A549 (cell line): ENCODE results near the gene BICC1. TPM values are rescaled to one million over a fixed set of nuclear protein-coding genes. Genes with fewer than 3 reads are reported as not detected.

Source experiments
- ATAC-seq, 2 experiments: fragments of 200-7000 bp in 1 of 2; fragments of >200 bp in 1 of 2; cut with Nextera tagmentation in 1 of 2; cut with Tn5 transposase in 1 of 2; 3 replicates each; pipeline versions ENCODE4 v1.8.0 to v1.9.1; 2018 to 2020; ENCODE audit warnings: mild to moderate bottlenecking in 1 of 2, moderate library complexity in 1 of 2
- CTCF ChIA-PET: fragments of 300-600 bp; sonication (Branson Sonifier 250); formaldehyde crosslinking; extraction: SDS; loops from one replicate; lab custom pipeline; 2021; ENCODE audit warnings: antibody characterized with exemption, inconsistent platforms; lab: Yijun Ruan, JAX
- POLR2A ChIA-PET: fragments of 350-600 bp; formaldehyde crosslinking; extraction: SDS; loops from one replicate; lab custom pipeline; 2021; ENCODE audit warnings: antibody characterized with exemption, inconsistent platforms; lab: Yijun Ruan, JAX
- DNase-seq, 2 experiments: peaks; one replicate each; pipeline versions ENCODE4 v3.0.0 to v3.0.0-alpha.2; 2011 to 2016; ENCODE audit warnings: low read depth in 1 of 2, low spot score in 1 of 2
- FAIRE-seq: peaks from 2 replicates; lab custom pipeline; 2011; peaks lifted over from hg19 to GRCh38; lab: Jason Lieb, UNC
- H3K27ac ChIP-seq, 2 experiments: fragments of >200 bp; sonication (Bioruptor Twin); formaldehyde crosslinking; 3 replicates each; pipeline ENCODE4 v1.5.1; 2016 to 2017
- H3K4me1 ChIP-seq: fragments of >200 bp; sonication (Bioruptor Twin); formaldehyde crosslinking; 3 replicates; pipeline ENCODE4 v1.6.1; 2016
- H3K4me2 ChIP-seq: fragments of >200 bp; sonication (Bioruptor Twin); formaldehyde crosslinking; 3 replicates; pipeline ENCODE4 v1.6.1; 2016
- H3K4me3 ChIP-seq: fragments of >200 bp; sonication (Bioruptor Twin); formaldehyde crosslinking; 3 replicates; pipeline ENCODE4 v1.5.1; 2016
- H3K9me3 ChIP-seq: fragments of >200 bp; sonication (Bioruptor Twin); formaldehyde crosslinking; 3 replicates; pipeline ENCODE4 v1.6.1; 2016
- CBX2 ChIP-seq: fragments of 200-600 bp; sonication (generic); IDR thresholded peaks from 2 replicates; pipeline ENCODE4 v1.6.1; 2016; ENCODE audit warnings: low read depth, mild to moderate bottlenecking, borderline replicate concordance
- CBX8 ChIP-seq: fragments of 200-600 bp; sonication (generic); IDR thresholded peaks from 2 replicates; pipeline ENCODE4 v1.6.1; 2016
- CEBPB ChIP-seq, 2 experiments: fragments of >200 bp in 1 of 2; sonication (Bioruptor Twin) in 1 of 2; formaldehyde crosslinking in 1 of 2; IDR thresholded peaks; 2 replicates each; pipeline ENCODE4 v1.6.1; 2012 to 2016
- CHD2 ChIP-seq: fragments of 150-350 bp; IDR thresholded peaks from 2 replicates; pipeline ENCODE4 v1.6.1; 2014; ENCODE audit warnings: low read length; ENCODE audit not compliant: partially characterized antibody
- CTCF ChIP-seq: fragments of >200 bp; sonication (Bioruptor Twin); formaldehyde crosslinking; IDR thresholded peaks from 3 replicates; pipeline ENCODE4 v1.5.1; 2016
- E2F6 ChIP-seq: IDR thresholded peaks from 2 replicates; pipeline ENCODE4 v1.6.1; 2012; ENCODE audit warnings: low read depth, borderline replicate concordance
- EHF ChIP-seq: fragments of 250-450 bp; sonication (Bioruptor Pico); IDR thresholded peaks from 2 replicates; pipeline ENCODE4 v1.5.0; 2020; ENCODE audit warnings: mild to moderate bottlenecking
- EP300 ChIP-seq, 2 experiments: fragments of >200 bp; sonication (Bioruptor Twin); formaldehyde crosslinking; IDR thresholded peaks; 2 replicates in 1 of 2; 3 replicates in 1 of 2; pipeline ENCODE4 v1.6.1; 2016 to 2017
- ESRRA ChIP-seq: fragments of 150-350 bp; IDR thresholded peaks from 2 replicates; pipeline ENCODE4 v1.6.1; 2014; ENCODE audit warnings: mild to moderate bottlenecking, low read length, borderline replicate concordance
- FOSB ChIP-seq: fragments of 250-450 bp; sonication (Bioruptor Pico); IDR thresholded peaks from 2 replicates; pipeline ENCODE4 v1.5.0; 2020; ENCODE audit warnings: mild to moderate bottlenecking, moderate library complexity
- FOXS1 ChIP-seq: fragments of 250-450 bp; sonication (Bioruptor Pico); IDR thresholded peaks from 2 replicates; pipeline ENCODE4 v1.5.0; 2020; ENCODE audit warnings: mild to moderate bottlenecking, moderate library complexity
- GATA3 ChIP-seq: IDR thresholded peaks from 2 replicates; pipeline ENCODE4 v1.6.1; 2012; ENCODE audit warnings: borderline replicate concordance
- HDAC2 ChIP-seq: fragments of 200-600 bp; sonication (generic); IDR thresholded peaks from 2 replicates; pipeline ENCODE4 v1.6.1; 2016
- HOXA7 ChIP-seq: fragments of 250-450 bp; sonication (Bioruptor Pico); IDR thresholded peaks from 2 replicates; pipeline ENCODE4 v1.5.0; 2020; ENCODE audit warnings: mild to moderate bottlenecking, moderate library complexity
- HOXB13 ChIP-seq: fragments of 250-450 bp; sonication (Bioruptor Pico); IDR thresholded peaks from 2 replicates; pipeline ENCODE4 v1.5.0; 2020; ENCODE audit warnings: low read depth, mild to moderate bottlenecking, moderate library complexity
- HOXB5 ChIP-seq: fragments of 250-450 bp; sonication (Bioruptor Pico); IDR thresholded peaks from 2 replicates; pipeline ENCODE4 v1.5.0; 2020; ENCODE audit warnings: mild to moderate bottlenecking, moderate library complexity
- KDM1A ChIP-seq: fragments of 200-600 bp; sonication (generic); IDR thresholded peaks from 2 replicates; pipeline ENCODE4 v1.6.1; 2016; ENCODE audit warnings: low read depth, mild to moderate bottlenecking
- KDM5A ChIP-seq: fragments of 200-600 bp; sonication (generic); IDR thresholded peaks from 2 replicates; pipeline ENCODE4 v1.6.1; 2016; ENCODE audit warnings: antibody characterized with exemption, mild to moderate bottlenecking
- MAX ChIP-seq: IDR thresholded peaks from 2 replicates; pipeline ENCODE4 v1.6.1; 2012
- NFE2L2 ChIP-seq: fragments of 150-350 bp; conservative IDR thresholded peaks from 2 replicates; pipeline ENCODE4 v1.6.1; 2014; ENCODE audit warnings: low read length
- NPAS2 ChIP-seq: fragments of 250-450 bp; sonication (Bioruptor Pico); IDR thresholded peaks from 2 replicates; pipeline ENCODE4 v1.8.0; 2022; ENCODE audit warnings: mild to moderate bottlenecking, moderate library complexity, borderline replicate concordance
- NR3C1 ChIP-seq: fragments of >200 bp; sonication (Bioruptor Twin); formaldehyde crosslinking; IDR thresholded peaks from 3 replicates; pipeline ENCODE4 v1.6.1; 2017
- RARB ChIP-seq: fragments of 250-450 bp; sonication (Bioruptor Pico); IDR thresholded peaks from 2 replicates; pipeline ENCODE4 v1.8.0; 2021; ENCODE audit warnings: mild to moderate bottlenecking, moderate library complexity
- RFX5 ChIP-seq: fragments of 450-650 bp; IDR thresholded peaks from 2 replicates; pipeline ENCODE4 v1.7.1; 2014; ENCODE audit warnings: antibody characterized with exemption, mild to moderate bottlenecking, moderate library complexity
- SREBF2 ChIP-seq: fragments of 450-650 bp; IDR thresholded peaks from 2 replicates; pipeline ENCODE4 v1.6.1; 2014; ENCODE audit warnings: mild to moderate bottlenecking, moderate library complexity
- TFCP2L1 ChIP-seq: fragments of 250-450 bp; sonication (Bioruptor Pico); IDR thresholded peaks from 2 replicates; pipeline ENCODE4 v1.5.0; 2021; ENCODE audit warnings: mild to moderate bottlenecking
- ZFP36 ChIP-seq: fragments of 450-650 bp; IDR thresholded peaks from 2 replicates; pipeline ENCODE4 v1.6.1; 2014; ENCODE audit warnings: borderline replicate concordance; ENCODE audit not compliant: partially characterized antibody
- ZNF302 ChIP-seq: fragments of 250-450 bp; sonication (Bioruptor Pico); IDR thresholded peaks from 2 replicates; pipeline ENCODE4 v1.9.0; 2021; ENCODE audit warnings: inconsistent platforms, mild to moderate bottlenecking, moderate library complexity
- ZSCAN20 ChIP-seq: fragments of 250-450 bp; sonication (Bioruptor Pico); IDR thresholded peaks from 2 replicates; pipeline ENCODE4 v1.8.0; 2022; ENCODE audit warnings: mild to moderate bottlenecking, moderate library complexity
- WGBS: methylation state at CpG from one replicate; pipeline ENCODE4 v1.1.6; 2017; ENCODE audit errors: missing lambda C conversion rate; 5-methylcytosine and 5-hydroxymethylcytosine counted together
- polyA plus RNA-seq, 4 experiments: library from polyadenylated mRNA; depleted of rRNA in 3 of 4; stranded (reverse); fragments of >200 nt; fragmentation: RNase III in 1 of 4; extraction: RNeasy Plus Mini Kit Qiagen cat#74134 plus additional on column Dnase treatment in 1 of 4; gene quantifications; 2 replicates in 3 of 4; 3 replicates in 1 of 4; pipeline ENCODE4 v1.2.3, GENCODE V29; 2011 to 2017
- TF ChIP-seq, protein P1 (sequence below): IDR thresholded peaks from 2 replicates; pipeline ENCODE4 v1.6.1; 2012

The BICC1 gene
- polyA plus RNA-seq, 2 of the 4 experiments (the other 2 are of a cell fraction): 36.9 to 56.8 TPM

DNA sequence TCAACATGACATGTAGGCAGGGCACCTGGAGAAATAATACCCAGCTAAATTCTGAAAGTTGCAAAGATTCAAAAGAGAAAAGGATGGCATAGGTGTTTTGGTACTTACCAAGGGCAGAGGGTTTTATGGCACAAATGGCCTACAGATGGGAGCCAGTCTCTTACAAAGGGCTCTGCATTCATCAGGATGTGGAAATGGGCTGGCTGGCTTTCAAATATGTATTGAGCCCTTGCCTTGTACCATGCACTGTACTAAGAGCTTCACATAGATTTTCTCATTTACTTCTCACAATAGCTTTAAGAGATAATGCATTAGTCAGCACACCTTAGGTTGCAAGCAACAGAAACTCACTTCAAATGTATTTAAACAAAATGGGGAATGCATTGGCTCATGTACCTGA is 327.1 kb downstream of the BICC1 start:
- DNase-seq (no peak), FAIRE-seq (no peak), ATAC-seq (no peak)
- H3K4me2 ChIP-seq: no peak overlapping the region
- ChIA-PET POLR2A (interaction anchor here (0.9 kb wide), 1 partner anchor 17 kb away, joined by 3 read pairs; no protein-coding TSS in a partner anchor), CTCF (interaction anchor here (0.6 to 1.2 kb wide), 3 partner anchors 16 to 113 kb away, joined by 3 read pairs; no protein-coding TSS in a partner anchor)
- H3K4me3 ChIP-seq: no peak overlapping the region
- H3K27ac ChIP-seq: no peak overlapping the region
- TF ChIP-seq HOXB13 (CRISPR knock-in tag) (no peak), ZNF302 (no peak), E2F6 (no peak), HOXB5 (CRISPR knock-in tag) (no peak), CBX2 (no peak), CBX8 (no peak), NR3C1 (no peak), FOSB (no peak), HDAC2 (no peak)
- no peaks in the 10 kb centered on the region for H3K9me3 ChIP-seq
- H3K4me1 ChIP-seq: no peaks in the 10 kb centered on the region

DNA sequence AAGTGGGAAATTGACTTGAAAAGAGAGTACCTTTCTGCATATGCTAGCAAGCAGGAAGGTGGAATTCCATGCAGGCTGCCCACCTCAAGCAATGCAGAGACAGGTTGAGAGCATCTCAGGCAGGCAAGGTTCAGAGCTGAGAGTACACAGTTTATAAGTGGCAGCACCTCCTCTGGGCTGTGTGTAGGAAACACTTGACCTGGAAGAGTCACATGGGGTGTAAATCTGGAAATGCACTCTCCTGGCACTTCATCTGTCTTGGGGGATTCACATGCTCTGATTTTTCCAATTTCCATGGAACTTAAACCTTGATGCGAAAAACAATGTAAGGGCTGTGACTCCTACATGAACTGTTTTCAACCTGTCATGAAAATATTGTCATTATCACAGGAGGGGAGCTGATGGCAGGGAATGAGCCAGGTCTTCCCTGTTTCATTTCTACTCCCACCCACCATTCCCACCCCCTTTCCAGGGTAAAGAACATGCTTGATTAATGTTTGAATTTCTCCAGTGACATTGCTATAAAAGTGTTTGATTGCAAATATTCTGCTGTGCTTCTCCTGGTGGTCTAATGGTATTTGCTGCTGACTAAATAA is 328.3 kb downstream of the BICC1 start:
- no peak for FAIRE-seq
- ChIA-PET POLR2A (no interaction called here), CTCF (interaction anchor here (0.6 kb wide), 1 partner anchor 15 kb away, joined by 3 read pairs; no protein-coding TSS in a partner anchor)
- TF ChIP-seq KDM5A (no peak), CEBPB (IDR thresholded peaks at IDR 0.05) (no peak), TFCP2L1 (CRISPR knock-in tag) (no peak), MAX (no peak), RARB (CRISPR knock-in tag) (no peak), EHF (CRISPR knock-in tag) (no peak), GATA3 (no peak), CTCF (no peak), HOXB13 (CRISPR knock-in tag) (no peak), ZNF302 (no peak), EP300 (IDR thresholded peaks at IDR 0.05) (no peak), HDAC2 (no peak), ZSCAN20 (CRISPR knock-in tag) (no peak), HOXA7 (CRISPR knock-in tag) (no peak), CBX2 (no peak), SREBF2 (no peak)
- peak; percentile 26 to 42; a peak in 2 of 6 replicates for ATAC-seq
- WGBS: 96% methylated on average over 1 of the region's 1 CpG
- no peak overlapping the region for H3K4me3 ChIP-seq
- H3K4me1 ChIP-seq: no peaks in the 10 kb centered on the region
- no peak overlapping the region for H3K4me2 ChIP-seq
- H3K27ac ChIP-seq: no peak overlapping the region
- no peaks in the 10 kb centered on the region for H3K9me3 ChIP-seq
- DNase-seq: no peak

DNA sequence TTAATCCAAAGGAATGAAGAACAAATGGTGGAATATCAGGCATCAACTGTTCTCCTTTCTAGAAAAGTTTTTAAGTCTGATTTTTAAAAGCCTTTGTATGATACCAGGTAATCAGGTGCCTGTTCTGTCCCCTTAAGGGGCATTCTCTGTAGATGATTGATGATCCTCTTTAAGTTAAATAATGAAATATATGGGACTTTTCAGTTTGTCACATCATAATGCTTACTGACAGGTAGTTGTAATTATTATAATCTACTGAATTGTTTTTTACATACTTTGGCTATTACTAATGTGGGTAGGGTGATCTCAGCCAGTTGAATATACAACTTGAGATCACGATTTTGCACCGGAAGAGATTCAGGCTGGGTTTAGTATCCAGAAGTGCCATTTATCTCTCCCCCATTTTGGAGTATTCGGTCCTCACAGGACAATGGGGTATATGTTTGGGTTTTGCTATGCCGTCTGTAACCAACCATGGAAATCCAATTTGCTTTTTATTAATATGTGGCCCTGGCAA is 330.2 kb downstream of the BICC1 start:
- TF ChIP-seq ZFP36 (no peak), EP300 (IDR thresholded peaks at IDR 0.05) (no peak), HOXB13 (CRISPR knock-in tag) (no peak), RFX5 (no peak), HDAC2 (no peak), ESRRA (no peak), NPAS2 (CRISPR knock-in tag) (no peak), FOXS1 (CRISPR knock-in tag) (no peak), HOXA7 (CRISPR knock-in tag) (no peak), GATA3 (no peak), CBX8 (no peak), ZNF302 (no peak), NFE2L2 (no peak), MAX (no peak), CHD2 (no peak), TFCP2L1 (CRISPR knock-in tag) (no peak), KDM1A (no peak)
- TF ChIP-seq, protein P1, sequence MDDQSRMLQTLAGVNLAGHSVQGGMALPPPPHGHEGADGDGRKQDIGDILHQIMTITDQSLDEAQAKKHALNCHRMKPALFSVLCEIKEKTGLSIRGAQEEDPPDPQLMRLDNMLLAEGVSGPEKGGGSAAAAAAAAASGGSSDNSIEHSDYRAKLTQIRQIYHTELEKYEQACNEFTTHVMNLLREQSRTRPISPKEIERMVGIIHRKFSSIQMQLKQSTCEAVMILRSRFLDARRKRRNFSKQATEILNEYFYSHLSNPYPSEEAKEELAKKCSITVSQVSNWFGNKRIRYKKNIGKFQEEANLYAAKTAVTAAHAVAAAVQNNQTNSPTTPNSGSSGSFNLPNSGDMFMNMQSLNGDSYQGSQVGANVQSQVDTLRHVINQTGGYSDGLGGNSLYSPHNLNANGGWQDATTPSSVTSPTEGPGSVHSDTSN: no peak
- no peak for FAIRE-seq
- no peak overlapping the region for H3K4me3 ChIP-seq
- POLR2A ChIA-PET: no interaction called here
- no peak overlapping the region for H3K27ac ChIP-seq
- H3K4me2 ChIP-seq: no peak overlapping the region
- CTCF ChIA-PET: interaction anchor here (0.9 kb wide), 1 partner anchor 246 kb away, joined by 3 read pairs; no protein-coding TSS in a partner anchor
- 84% methylated on average over 4 of the region's 4 CpGs for WGBS
- DNase-seq: no peak
- no peaks in the 10 kb centered on the region for H3K4me1 ChIP-seq
- H3K9me3 ChIP-seq: no peaks in the 10 kb centered on the region
- no peak for ATAC-seq
